Astrocyte (in vitro differentiated cells and primary cell): ENCODE results near the gene ANAPC10.

Source experiments
- CTCF ChIP-seq: IDR thresholded peaks from 2 replicates; pipeline ENCODE4 v1.5.1; 2011; ENCODE audit warnings: low read depth, mild to moderate bottlenecking, inconsistent platforms, low read length, moderate library complexity; ENCODE audit not compliant: insufficient read depth
- EZH2 ChIP-seq: IDR thresholded peaks from 2 replicates; pipeline ENCODE4 v1.6.1; 2012; ENCODE audit warnings: mild to moderate bottlenecking, low read length, inconsistent platforms; ENCODE audit not compliant: insufficient read depth

DNA sequence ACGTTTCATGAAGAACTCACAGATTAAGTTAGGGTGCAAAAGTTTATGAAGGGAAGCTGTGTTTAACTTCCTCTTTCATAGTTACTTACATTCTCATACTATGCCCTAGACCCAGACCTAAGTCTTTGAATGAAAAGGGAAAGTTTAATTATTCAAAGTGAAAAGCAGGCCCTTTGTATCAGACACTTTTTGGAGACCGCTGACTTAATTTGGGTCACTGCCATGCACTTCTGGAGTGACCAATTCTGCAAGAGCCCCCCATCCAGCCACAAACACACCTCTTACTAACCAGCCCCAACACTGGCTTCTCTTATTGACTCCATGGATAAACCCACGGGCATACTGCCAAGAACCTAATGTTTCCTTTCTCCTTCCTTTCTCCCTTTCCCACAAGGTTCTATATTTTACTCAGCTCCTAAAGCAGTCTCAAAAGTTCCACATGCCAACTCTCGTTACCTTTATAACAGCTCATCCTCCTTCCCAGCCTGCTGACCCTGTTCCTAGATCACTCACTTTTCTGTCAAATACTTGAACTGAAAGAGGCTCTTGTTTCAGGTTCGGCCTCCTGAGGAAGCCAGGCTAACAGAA is 34.6 kb upstream of the ANAPC10 start:
- TF ChIP-seq CTCF (no peak), EZH2 (no peak)
